HCEC 1CT (cell line): Measurements from ENCODE around the gene CDK8.

Experiments used
- DNase-seq: peaks from one replicate; pipeline ENCODE4 v3.0.0-alpha.2; 2017

The CDK8 gene

DNA sequence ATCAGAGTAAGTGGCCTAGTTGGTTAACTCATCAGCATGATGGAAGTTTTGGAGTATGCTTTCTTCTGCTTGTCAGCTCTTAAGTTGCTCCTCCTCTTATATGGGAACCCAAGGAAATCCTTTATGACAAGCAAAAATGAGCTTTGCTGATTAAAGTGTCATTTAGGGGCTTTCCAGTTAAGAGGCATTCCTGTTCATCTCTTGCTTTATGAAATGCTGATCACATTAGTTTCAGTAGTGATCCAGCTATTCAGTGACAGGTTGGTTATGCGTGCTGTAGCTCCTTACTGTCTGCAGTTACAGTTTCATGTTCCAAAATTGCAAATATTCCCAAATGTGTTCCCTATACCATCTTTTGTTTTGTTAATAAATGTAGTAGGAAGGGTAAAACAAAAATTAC lies 146.6 kb downstream of the CDK8 start:
- DNase-seq = no peak

DNA sequence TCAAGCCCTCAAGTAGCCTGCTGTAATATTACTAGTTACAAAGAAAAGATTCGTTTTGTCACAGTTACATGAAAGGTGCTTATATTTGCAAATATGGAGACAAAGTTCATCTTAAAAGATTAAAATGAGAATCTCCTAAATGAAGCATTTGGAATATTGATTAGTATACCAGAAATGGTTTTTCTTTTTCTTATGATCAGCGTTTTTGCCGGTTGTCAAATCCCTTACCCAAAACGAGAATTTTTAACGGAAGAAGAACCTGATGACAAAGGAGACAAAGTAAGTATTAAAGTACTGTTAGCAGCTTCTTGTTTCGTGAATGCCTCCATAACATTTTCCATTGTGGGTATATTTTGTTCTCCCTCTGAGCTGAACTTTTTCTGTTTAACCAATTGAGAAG lies 147.1 kb downstream of the CDK8 start:
- DNase-seq = no peak

DNA sequence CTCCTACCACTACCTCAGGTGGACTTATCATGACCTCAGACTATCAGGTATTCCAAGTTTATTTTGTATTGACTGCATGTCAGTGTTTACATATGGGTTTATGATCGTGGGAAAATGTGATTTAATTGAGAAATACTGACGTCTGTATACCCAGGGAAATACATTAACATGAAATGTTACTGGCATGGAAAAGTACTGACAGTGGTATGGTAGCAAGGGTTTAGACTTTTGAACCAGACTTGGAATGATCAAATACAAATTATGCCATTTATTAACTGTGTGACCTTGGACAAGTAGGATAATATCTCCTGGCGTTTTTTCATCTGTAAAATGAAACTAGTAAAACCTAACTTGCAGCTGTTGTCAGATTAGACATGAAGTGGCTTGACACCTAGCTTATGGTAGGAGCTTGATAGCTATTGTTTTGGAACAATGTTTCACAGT lies 147.7 kb downstream of the CDK8 start:
- no peak for DNase-seq

DNA sequence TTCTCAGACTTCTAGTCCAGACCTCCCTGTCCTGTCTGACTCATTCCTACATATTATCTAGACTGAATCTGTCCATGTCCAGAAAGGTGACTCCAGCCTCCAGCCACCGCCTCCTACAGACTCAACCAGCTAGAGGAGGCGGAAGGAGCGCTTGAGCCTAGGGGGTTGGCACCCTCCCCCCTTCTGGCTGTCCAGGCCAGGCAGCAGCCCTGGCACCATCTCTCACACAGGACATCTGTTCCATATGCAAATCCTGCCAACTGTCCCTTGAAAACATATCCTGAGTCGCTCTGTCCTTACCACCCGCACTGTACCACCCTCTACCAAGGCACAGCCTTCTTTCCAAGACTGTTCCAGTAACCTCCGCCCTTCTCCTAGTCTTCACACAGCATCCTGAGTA lies 152.9 kb downstream of the CDK8 start:
- DNase-seq = no peak

DNA sequence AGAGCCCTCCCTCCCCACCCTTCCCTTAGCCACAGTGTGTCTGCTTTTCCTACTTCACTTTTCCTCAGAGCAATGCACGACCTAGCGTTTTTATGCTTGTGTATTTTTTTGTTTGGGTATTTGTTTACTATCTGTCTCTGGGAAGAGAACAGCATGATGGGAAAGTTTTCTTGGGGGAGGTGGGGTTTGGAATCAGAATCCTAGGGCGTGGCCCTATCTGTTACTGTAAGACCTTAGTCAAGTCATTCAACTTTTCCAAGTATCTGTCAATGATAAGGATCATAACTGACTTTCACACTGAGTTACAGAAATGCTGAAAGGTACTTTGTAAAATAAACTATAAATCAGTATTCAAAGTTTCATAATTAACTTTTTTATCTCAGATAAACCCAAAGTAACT lies 157.3 kb downstream of the CDK8 start:
- DNase-seq = no peak

DNA sequence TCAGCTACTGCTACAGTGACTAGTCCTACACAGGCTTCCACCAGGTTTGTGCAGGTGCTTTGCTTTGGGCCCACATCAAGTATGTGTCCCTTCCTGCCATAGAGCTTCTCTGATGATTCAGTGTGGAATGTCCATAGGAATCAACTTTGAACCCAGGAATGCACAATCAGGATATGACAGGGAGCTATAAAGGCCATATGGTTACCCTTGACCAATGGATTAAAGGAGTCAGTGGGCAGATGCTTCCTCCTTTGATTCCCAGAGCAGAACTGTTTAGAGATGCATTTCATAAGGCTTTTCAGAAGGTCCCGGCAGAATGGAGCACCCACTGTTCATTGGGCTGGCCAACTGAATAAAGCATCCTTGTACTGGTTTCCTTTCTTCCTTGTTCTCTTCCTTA lies 158.3 kb downstream of the CDK8 start:
- DNase-seq = no peak

DNA sequence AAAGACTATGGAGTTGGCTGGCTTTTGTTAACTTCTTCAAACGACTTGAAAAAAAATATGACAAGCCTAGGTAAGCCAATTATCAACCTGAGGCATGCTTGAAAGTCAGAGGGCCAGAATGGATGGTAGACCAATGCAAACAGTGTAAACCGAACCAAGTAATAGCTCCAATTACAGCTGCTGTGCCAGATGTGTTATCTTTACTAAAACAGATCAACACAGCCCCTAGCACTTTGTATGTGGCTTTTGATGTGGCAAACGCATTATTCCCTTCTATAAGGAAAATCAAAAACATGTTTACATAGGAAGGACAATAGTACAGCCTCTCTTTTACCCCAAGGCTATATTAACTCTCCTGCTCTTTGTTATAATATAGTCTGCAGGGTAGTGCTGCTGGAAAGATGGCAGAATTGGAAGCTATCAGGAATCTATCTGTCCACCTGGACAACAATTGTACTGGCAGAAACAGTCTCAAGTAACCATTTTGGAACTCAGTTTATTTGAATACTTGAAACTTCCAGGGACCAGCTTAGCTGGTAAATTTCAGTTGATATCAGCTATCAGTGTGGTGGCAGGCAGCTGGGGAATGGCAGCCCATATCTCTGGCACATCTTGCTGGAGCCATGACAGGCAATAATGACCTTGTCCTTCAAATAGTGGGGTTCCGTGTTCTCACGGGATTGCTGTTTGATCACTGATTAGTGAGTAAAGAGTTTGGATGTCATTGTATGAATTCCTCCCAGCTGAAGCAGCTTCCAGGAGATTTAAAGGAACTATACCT lies 159.2 kb downstream of the CDK8 start:
- DNase-seq = no peak

DNA sequence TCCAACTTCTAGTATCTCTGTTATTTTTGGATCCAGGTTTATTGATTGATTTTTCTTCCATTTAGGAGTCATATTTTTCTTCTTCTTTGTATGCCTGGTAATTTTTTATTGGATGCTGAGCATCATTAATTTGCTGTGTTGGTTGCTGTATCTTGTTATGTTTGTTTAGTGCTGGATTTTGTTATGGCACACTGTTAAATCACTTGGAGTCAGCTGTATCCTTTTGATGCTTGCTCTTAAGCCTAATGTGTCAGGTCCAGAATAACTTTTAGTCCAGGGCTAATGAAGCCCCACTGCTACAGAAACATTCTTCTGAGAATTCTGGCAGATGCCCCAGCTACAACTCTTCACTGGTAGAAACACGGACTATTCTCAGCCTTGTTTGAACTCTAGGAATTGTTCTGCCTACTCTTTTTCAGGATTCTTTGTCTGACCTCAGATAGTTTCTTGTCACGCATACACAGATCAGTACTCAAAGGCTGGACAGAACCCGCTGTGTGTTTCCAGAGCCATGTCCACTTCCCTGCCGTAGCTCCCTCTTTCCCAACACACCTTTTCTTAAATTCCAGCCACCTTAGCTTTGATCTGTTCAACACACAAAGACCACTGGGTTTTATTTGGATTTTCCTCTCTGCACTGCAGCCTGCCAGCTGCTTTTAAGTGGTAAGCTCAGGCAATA lies 166.5 kb downstream of the CDK8 start:
- DNase-seq = no peak

DNA sequence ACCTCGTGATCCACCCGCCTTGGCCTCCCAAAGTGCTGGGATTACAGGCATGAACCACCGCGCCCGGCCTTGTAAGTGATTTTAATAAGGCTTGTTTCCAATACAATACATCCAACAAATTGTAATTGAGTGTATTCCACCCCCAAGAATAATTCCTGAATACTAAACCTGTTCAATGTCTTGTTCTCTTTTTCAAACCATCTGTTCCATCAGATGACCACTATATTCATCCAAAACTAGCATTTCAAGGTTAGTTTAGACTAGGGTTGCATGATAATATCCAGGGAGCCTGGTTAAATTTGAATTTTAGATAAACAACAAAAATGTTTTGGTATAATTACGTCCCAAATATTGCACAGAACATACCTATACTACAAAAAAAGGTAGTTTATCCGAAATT lies 168.1 kb downstream of the CDK8 start:
- DNase-seq = no peak

DNA sequence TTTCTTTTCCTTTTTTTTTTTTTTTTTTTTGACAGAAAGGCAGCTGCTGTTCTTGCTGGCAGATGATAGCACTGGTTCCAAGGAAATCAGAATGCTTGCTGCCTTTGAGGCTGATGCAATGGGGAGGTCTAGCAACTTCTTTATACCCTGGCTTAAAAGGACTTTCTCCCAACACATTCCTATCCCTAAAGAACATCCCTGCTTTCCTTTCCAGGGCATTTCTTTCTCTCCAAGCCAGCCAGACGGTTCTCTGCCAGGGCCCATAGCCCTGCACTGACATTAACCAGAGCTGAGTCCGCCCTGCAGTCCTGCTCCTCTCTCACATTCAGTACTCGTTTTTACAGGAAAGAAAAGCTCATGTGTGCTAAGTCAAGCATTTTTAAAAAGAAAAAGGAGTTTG lies 169.7 kb downstream of the CDK8 start:
- DNase-seq = no peak

DNA sequence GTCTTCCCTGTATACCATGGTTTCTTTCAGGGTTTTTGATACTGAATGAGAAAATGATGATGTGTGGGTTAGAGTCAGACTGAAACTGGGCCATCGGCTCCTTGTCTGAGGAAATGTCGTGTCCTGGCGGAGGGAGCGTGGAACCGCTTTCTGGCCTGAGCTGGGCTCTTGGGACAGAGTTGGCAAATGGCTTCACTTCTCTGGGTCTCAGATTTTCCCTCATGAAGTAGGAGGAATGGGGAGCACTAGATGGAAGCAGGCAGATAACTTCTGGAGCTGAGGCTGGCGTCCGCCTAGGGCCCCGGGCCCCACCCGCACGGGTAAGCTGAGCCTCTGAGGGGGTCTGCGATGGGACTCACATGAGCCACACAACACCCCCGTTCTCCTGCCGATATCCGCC lies 170.3 kb downstream of the CDK8 start:
- no peak for DNase-seq

DNA sequence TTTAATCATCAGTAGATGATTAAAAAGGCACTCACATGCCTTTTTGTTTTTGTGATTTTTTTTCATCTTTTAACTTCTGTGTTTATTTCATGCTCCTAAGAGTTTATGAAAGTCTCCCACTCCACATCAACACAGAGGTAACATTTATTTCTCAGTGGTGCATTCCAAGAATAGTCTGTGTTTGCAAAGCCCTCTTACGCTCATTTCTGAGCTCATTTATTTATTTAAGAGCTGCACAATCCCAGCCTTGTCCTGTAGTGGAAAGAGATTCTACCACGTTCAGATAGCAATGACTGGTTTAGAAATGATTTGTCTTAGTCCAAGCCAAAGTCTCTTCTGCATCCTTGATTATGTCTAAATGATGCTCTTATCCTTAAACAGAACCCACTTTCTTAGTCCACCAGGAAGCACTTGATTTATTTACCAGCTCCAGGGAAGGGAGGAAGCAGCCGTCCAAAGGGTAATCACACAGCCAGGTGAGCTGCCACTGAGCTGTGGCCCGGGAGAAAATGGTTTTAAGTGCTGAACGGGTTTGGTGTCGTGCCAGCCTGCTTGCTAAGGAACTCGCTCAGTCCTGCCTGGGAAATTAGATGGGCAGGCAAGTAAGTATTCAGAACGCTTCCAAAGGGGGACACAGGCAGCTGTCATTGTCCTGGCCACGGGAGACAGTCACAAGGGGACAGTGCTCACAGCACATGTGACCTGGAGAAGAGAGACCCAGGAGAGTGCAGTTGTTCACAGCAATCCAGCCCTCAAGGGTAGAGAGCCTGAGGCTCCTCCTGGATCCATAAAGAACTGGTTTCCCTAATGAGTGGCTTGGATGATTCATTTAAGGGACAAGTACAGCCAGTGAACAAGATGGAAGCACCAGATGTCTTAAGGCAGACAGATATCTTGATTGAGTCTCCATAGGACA lies 171.8 kb downstream of the CDK8 start:
- DNase-seq = no peak

DNA sequence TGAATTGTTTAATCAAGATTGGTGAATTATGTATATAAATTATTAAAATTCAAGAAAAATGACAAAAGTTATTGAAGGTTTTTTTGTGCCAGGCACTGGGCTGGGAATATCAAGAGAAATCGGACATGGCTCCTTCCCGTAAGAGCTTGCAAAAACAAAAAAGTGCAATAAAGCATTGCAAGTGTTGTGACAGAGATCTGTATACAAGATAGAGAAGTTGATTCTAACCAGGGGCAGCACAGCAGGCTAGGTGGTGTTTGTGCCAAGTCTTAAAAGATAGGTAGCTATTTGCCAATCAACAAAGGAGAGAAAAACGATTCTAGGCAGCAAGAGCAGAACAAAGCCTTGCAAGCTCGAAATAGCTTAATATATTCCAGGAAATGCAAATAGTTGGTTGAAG lies 179.8 kb downstream of the CDK8 start:
- no peak for DNase-seq

DNA sequence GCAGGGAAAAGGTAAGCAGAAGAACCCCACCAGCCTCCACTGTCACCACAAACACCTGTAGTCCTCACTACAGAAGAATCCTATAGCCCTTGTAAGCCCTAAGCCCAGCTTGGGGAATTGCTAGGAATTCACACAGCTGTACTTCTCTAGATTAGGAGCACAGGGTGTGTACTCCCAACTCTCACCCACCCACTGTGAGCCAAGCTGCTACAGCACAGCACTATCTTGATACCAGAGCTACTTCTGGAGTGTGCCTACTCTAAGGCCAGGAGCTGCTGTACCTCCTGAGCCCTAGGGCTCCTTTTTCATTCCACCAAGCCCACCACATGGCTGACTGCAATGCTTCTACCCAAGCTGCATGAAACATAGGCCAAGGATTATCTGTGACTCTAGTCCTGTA lies 181.2 kb downstream of the CDK8 start:
- DNase-seq = no peak

DNA sequence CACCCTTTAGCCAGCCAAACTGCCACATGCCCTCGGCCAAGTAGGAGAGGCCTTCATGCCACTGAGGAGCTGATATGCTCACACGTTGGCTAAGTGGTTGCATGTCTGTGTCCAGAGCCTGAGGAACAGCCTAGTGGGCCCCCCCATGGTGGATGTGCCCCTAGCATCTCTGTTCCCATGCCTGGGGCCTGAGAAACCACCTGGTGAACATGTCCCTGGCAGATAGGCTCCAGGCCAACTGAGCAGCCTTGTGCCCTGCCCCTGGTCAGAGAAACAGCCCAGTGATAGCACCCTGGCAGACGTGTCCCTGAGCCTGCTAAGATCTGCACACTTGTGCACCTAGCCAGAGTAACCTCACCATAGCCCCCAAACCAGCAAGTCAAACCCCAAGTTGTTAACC lies 181.7 kb downstream of the CDK8 start:
- no peak for DNase-seq

DNA sequence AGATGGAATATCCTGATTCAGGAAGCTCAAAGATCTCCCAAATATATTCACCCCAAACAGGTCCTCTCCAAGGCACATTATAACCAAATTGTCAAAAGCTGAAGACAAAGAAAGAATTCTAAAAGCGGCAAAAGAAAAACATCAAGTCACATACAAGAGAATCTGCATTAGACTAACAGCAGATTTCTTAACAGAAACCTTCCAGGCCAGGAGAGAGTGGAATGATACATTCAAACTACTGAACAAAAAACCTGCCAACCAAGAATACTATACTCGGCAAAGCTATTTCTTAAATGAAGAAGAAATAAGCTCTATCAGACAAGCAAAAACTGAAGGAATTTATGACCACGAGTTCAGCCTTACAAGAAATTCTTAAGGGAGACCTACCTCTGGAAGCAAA lies 183.0 kb downstream of the CDK8 start:
- DNase-seq = no peak

DNA sequence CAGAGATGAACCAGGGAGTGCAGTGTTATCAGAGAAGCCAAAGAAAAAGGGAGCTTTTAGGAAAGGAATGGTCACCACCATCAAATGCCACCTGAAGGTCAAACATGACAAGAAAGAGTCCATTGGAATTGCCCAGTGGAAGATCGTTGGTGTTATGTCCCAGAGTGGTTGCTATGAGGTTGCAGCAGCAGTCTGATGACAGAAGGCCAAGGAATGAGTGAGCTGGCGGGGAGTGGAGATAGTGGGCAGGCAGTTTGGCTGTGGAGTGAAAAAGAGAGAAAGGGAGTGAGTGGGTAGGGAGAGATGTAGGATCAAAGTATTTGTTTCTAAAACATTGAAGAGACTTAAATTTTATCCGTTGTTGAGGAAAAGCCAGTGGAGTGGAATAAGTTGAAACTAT lies 186.2 kb downstream of the CDK8 start:
- DNase-seq = no peak

DNA sequence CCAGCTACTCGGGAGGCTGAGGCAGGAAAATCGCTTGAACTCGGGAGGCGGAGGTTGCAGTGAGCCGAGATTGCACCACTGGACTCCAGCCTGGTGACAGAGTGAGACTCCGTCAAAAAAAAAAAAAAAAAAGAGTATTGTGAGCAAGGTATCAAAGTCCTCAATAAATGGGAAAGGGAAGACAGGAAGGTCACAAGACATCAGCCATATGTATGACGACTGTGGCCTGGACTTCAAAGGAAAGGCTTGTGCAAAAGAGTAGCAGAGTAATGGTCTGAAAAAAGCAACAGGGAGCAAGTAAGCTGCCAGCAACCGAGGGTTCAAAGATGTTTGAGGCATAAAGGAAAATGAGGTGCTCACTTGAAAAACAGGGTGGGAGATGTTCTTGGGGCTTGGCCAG lies 187.5 kb downstream of the CDK8 start:
- DNase-seq = no peak

DNA sequence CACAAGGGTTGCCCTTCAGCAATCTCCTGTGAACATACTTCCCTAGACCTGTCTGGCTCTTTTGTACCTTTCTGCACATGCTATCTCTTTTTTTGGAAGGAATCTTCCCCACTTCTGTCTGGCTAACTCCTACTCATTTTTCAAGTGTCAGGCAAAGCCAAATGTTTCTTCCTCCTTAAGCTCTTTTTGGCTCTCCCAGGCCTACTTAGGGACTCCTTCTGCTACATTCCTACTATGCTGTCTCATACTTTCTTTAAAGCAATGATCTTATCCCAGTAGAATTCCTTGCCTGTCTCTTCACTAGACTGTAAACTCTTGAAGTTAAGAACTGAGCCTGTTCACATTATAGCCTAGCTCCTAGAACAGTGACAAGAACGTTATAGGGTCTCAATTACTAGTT lies 188.6 kb downstream of the CDK8 start:
- peak; percentile 33 for DNase-seq

DNA sequence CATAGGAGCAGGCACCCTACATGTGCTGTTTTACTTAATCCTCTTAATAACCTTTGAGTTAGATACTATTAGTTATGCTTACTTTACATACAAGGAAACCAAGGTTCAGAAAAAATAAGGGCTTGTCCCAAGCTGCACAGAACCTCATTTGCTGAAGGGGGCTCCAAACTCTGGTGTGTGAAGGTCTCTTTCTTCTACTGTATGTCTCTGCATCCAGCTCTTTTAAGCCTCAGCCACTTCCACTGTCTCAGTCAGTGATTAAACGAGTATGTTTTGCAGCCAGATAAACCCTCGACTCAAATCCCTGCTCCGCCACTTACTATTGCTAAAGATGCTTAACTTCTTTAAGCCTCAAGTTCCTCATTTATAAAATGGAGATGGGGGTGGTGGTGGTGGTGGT lies 191.2 kb downstream of the CDK8 start:
- no peak for DNase-seq

DNA sequence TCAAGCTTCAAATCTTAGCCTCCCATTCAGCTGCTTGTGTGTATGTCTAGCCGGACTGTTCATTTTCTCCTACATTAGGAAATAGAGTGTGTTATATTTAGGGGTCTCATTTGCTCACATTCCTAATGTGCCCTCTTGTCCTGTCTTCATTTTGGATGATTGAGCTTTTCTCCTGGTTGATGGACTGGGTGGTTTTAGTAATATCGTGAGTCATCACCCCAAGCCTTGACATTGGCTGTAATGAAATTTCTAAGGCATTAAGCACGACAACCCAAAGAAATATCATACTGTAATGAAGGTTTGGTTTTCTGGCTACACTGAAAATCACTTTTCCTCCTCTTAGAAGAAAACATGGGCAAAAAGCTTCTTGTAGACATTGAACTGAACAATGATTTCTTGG lies 192.8 kb downstream of the CDK8 start:
- DNase-seq = peak; percentile 12

DNA sequence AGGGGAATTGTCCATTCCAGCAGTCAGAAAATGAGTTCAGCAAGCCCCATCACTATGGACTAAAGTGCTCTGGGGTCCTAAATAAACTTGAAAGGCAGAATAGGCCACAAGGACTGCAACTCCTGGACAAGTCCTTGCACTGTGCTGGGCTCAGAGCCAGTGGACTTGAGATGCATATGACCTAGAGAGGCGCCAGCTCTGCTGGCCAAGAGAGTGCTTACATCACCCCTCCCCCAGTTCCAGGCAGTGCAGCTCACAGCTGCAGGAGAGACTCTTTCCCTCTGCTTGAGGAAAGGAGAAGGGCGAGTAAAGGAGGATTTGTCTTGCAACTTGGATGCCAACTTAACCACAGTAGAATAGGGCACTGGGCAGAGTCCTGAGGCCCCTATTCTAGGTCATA lies 194.1 kb downstream of the CDK8 start:
- no peak for DNase-seq

DNA sequence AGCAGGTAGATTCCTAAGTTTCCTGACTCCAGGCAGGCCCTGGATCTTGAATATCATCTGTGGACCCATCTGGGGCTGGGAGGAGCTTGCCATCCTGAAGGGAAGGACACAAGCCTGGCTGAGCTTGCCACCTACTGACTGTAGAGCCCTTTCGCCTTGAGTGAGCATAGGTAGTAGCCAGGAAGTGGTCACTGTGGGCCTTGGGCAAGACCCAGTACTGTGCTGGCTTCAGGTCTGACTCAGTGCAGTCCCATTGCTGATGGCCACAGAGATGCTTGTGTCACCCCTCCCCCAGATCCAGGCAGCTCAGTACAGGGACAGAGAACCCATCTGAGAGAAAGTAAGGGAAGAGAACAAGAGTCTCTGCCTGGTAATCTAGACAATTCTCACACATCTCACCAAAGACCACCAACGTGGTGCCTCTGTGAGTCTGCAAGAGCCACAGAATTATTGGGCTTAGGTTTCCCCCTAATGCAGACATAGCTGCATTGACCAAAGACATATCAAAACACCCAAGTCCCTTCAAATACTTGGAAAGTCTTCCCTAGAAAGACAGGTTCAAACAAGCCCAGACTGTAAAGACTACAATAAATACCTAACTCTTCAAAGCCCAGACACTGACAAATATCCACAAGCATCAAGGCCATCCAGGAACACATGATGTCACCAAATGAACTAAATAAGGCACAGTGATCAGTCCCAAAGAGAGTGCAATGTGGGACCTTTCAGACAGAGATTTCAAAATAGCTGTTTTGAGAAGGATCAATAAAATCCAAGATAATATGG lies 195.3 kb downstream of the CDK8 start:
- DNase-seq = no peak
